RWPE2 (cell line): ENCODE measurements around the gene ST6GALNAC2.

Experiments
- ATAC-seq: fragments of 200-7000 bp; cut with Tn5 transposase; 3 replicates; pipeline ENCODE4 v1.9.1; 2021; ENCODE audit warnings: low read depth
- DNase-seq: peaks from one replicate; pipeline ENCODE4 v3.0.0-alpha.2; 2020; ENCODE audit warnings: low spot score
- H3K27ac ChIP-seq: fragments of 450-650 bp; 2 replicates; pipeline ENCODE4 v1.5.1; 2017; ENCODE audit warnings: mild to moderate bottlenecking; ENCODE audit not compliant: poor library complexity, severe bottlenecking
- H3K27me3 ChIP-seq: fragments of 250-450 bp; sonication (Bioruptor Pico); 2 replicates; pipeline ENCODE4 v1.5.1; 2021; ENCODE audit warnings: mild to moderate bottlenecking, moderate library complexity; ENCODE audit not compliant: insufficient read depth, poor library complexity, severe bottlenecking
- H3K36me3 ChIP-seq: fragments of 250-450 bp; sonication (Bioruptor Pico); 2 replicates; pipeline ENCODE4 v1.5.1; 2020; ENCODE audit warnings: low read depth, mild to moderate bottlenecking, moderate library complexity
- H3K4me1 ChIP-seq: fragments of 250-450 bp; sonication (Bioruptor Pico); 2 replicates; pipeline ENCODE4 v1.5.1; 2021; ENCODE audit warnings: mild to moderate bottlenecking, moderate library complexity; ENCODE audit not compliant: insufficient read depth, poor library complexity, severe bottlenecking
- H3K4me3 ChIP-seq: fragments of 250-450 bp; sonication (Bioruptor Pico); 2 replicates; pipeline ENCODE4 v1.5.1; 2021; ENCODE audit warnings: mild to moderate bottlenecking, moderate library complexity; ENCODE audit not compliant: severe bottlenecking
- H3K9me3 ChIP-seq: fragments of 250-450 bp; sonication (Bioruptor Pico); 2 replicates; pipeline ENCODE4 v1.5.1; 2021; ENCODE audit warnings: mild to moderate bottlenecking, moderate library complexity; ENCODE audit not compliant: severe bottlenecking
- CTCF ChIP-seq: fragments of 450-650 bp; IDR thresholded peaks from one replicate; pipeline ENCODE4 v1.5.1; 2017; ENCODE audit warnings: mild to moderate bottlenecking, moderate library complexity; ENCODE audit not compliant: poor library complexity, severe bottlenecking

The ST6GALNAC2 gene

GRCh38 chr17:76538941-76539570 lies 46.6 kb downstream of the ST6GALNAC2 start:
- Histone ChIP-seq H3K4me3 (no peak overlapping the region), H3K36me3 (no peaks in the 10 kb centered on the region), H3K27ac (no peak overlapping the region), H3K4me1 (peaks cover 18% of the 10 kb centered on the region), H3K27me3 (no peaks in the 10 kb centered on the region), H3K9me3 (no peaks in the 10 kb centered on the region)
- no peak for TF ChIP-seq CTCF
- DNase-seq (no peak), ATAC-seq (no peak)

- no peak for DNase-seq
- Histone ChIP-seq H3K4me1 (peaks cover 18% of the 10 kb centered on the region), H3K4me3 (peak overlapping the region; percentile 26), H3K27ac (no peak overlapping the region), H3K27me3 (no peaks in the 10 kb centered on the region), H3K9me3 (no peaks in the 10 kb centered on the region), H3K36me3 (no peaks in the 10 kb centered on the region)
- no peak for TF ChIP-seq CTCF
- ATAC-seq, result no peak
These were observed 47.3 kb downstream of the ST6GALNAC2 start for GRCh38 chr17:76538281-76538931.

GRCh38 chr17:76537578-76538280 lies 47.9 kb downstream of the ST6GALNAC2 start, which contains the start of gene CYGB:
Gene CYGB, minus strand, starts transcription at chr17:76537709. Its CDS starts 167 bp downstream, at chr17:76537542.
- DNase-seq, result no peak
- Histone ChIP-seq H3K36me3 (peaks cover 5% of the 10 kb centered on the region; the same call in 1 of the 2 replicates), H3K27ac (peak within 1 kb of the TSS; percentile 89), H3K4me1 (peaks cover 22% of the 10 kb centered on the region), H3K9me3 (no peaks in the 10 kb centered on the region), H3K4me3 (peak within 1 kb of the TSS; percentile 26), H3K27me3 (no peaks in the 10 kb centered on the region)
- no peak for ATAC-seq
- no peak for TF ChIP-seq CTCF

- H3K4me1 ChIP-seq, result peaks cover 27% of the 10 kb centered on the region
These were observed 48.4 kb downstream of the ST6GALNAC2 start for GRCh38 chr17:76537288-76537577.

More at GRCh38 chr17:76537288-76537577, 48.4 kb downstream of the ST6GALNAC2 start:
- Histone ChIP-seq H3K36me3 (peaks cover 6% of the 10 kb centered on the region; the same call in 1 of the 2 replicates), H3K4me3 (peak overlapping the region; percentile 26), H3K27ac (peak overlapping the region; percentile 89), H3K9me3 (no peaks in the 10 kb centered on the region), H3K27me3 (no peaks in the 10 kb centered on the region)
- ATAC-seq (no peak), DNase-seq (no peak)
- no peak for TF ChIP-seq CTCF
